SKM-1 (cell line): ENCODE measurements around the gene NKD2.

Experiments used
- DNase-seq: peaks from one replicate; lab custom pipeline; 2025; ENCODE audit not compliant: unreplicated experiment; lab: John Stamatoyannopoulos, UW

The NKD2 gene

DNA sequence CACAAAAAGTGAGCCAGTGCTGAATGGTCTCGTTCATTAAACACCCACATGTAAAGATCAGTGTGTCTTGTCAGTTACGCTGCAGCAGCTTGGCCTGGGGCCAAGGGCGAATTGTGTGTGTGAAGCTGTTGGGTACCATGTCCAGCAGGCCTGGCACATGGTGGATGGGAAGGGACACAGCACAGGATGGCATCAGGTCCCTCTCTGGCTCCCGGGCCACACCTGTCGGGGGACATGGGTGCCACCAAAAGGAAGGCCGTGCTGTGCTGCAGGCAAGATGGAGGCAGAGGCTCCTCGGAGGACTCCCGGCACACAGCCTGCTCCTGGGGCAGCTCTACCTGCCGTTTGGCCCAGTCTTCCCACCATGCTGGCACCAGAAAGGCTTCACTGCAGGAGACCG is 32.0 kb downstream of the NKD2 start:
- DNase-seq = no peak

DNA sequence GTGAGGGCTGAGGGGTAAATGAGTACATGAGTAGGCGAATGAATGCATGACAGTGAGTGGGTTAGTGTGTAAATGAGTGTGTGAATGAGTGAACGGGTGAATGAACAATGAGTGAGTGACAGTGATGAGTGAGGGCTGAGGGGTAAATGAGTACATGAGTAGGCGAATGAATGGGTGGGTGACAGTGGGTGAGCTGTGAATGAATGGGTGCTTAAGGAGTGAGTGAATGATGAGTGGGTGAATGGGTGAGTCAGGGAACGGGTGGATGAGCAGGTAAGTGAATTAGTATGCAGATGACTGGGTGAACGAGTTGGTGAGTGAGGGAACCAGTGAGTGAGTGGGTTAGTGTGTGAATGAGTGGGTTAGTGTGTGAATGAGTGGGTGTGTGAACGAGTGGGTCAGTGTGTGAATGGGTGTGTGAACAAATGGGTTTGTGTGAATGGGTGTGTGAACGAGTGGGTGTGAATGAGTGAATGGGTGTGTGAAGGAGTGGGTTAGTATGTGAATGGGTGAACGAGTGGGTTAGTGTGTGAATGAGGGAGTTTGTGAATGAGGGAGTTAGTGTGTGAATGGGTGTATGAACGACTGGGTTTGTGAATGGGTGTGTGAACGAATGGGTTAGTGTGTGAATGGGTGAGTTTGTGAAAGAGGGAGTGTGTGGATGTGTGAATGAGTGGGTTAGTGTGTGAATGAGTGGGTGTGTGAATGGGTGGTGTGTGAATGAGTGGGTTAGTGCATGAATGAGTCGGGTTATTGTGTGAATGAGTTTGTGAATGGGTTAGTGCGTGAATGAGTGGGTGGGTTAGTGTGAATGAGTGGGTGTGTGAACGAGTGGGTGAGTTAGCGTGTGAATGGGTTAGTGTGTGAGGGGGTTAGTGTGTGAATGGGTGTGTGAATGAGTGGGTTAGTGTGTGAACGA is 32.9 kb downstream of the NKD2 start:
- DNase-seq = no peak

DNA sequence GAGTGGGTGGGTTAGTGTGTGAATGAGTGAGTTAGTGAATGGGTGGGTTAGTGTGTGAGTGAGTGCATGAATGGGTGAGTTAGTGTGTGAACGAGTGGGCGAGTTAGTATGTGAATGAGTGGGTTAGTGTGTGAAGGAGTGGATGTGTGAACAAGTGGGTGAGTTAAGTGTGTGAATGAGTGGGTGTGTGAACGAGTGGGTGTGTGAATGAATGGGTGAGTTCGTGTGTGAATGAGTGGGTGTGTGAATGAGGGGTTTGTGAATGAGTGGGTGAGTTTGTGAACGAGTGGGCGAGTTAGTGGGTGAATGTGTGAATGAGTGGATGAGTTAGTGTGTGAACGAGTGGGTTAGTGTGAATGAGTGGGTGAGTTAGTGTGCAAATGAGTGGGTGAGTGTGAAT is 34.0 kb downstream of the NKD2 start:
- DNase-seq = no peak

- DNase-seq = no peak
Measured at GRCh38 chr5:1043327-1043726, 34.7 kb downstream of the NKD2 start.

- DNase-seq = no peak
Measured at GRCh38 chr5:1044117-1044516, 35.5 kb downstream of the NKD2 start.

DNA sequence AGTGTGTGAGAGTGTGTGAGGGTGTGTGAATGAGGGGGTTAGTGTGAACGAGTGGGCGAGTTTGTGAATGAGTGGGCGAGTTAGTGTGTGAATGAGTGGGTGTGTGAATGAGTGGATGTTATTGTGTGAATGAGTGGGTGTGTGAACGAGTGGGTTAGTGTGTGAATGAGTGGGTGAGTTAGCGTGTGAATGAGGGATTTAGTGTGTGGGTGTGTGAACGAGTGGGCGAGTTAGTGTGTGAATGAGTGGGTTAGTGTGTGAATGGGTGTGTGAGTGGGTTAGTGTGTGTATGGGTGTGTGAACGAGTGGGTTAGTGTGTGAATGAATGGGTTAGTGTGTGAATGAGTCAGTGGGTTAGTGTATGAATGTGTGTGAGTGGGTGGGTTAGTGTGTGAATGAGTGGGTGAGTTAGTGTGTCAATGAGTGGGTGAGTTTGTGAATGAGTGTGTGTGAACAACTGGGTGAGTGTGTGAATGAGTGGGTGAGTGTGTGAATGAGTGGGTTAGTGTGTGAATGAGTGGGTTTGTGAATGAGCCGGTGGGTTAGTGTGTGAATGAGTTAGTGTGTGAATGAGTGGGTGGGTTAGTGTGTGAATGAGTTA is 37.5 kb downstream of the NKD2 start:
- DNase-seq = no peak

DNA sequence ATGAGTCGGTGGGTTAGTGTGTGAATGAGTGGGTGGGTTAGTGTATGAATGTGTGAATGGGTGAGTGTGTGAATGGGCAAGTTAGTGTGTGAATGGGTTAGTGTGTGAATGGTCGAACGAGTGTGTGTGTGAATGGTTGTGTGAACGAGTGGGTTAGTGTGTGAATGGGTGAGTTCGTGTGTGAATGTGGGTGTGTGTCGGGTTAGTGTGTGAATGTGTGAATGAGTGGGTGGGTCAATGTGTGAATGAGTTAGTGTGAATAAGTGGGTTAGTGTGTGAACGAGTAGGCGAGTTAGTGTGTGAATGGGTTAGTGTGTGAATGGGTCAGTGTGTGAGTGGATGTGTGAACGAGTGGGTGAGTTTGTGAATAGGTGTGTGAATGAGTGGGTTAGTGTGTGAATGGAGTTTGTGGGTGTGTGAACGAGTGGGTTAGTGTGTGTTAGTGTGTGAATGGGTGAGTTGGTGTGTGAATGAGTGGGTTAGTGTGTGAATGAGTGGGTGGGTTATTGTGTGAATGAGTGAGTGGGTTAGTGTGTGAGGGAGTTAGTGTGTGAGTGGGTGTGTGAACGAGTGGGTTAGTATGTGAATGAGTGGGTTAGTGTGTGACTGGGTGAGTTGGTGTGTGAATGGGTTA is 38.8 kb downstream of the NKD2 start:
- no peak for DNase-seq

DNA sequence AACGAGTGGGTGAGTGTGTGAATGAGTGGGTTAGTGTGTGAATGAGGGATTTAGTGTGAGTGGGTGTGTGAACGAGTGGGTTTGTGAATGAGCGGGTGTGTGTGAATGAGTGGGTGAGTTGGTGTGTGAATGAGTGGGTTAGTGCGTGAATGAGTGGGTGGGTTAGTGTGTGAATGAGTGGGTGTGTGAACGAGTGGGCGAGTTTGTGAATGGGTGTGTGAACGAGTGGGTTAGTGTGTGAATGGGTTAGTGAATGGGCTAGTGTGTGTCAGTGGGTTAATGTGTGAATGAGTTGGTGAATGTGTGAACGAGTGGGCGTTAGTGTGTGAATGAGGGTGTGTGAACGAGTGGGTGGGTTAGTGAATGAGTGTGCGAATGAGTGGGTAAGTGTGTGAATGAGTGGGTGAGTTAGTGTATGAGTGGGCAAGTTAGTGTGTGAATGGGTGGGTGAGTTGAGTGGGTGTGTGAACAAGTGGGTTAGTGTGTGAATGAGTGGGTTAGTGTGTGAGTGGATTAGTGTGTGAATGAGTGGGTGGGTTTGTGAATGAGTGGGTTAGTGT is 39.6 kb downstream of the NKD2 start:
- DNase-seq = no peak

- no peak for DNase-seq
Measured at GRCh38 chr5:1048861-1049838, 40.5 kb downstream of the NKD2 start.

GRCh38 chr5:1050423-1051365 is 42.1 kb downstream of the NKD2 start:
- no peak for DNase-seq

GRCh38 chr5:1051366-1051720 is 42.7 kb downstream of the NKD2 start:
- DNase-seq = no peak

- DNase-seq = no peak
Measured at GRCh38 chr5:1052076-1052475, 43.5 kb downstream of the NKD2 start.

DNA sequence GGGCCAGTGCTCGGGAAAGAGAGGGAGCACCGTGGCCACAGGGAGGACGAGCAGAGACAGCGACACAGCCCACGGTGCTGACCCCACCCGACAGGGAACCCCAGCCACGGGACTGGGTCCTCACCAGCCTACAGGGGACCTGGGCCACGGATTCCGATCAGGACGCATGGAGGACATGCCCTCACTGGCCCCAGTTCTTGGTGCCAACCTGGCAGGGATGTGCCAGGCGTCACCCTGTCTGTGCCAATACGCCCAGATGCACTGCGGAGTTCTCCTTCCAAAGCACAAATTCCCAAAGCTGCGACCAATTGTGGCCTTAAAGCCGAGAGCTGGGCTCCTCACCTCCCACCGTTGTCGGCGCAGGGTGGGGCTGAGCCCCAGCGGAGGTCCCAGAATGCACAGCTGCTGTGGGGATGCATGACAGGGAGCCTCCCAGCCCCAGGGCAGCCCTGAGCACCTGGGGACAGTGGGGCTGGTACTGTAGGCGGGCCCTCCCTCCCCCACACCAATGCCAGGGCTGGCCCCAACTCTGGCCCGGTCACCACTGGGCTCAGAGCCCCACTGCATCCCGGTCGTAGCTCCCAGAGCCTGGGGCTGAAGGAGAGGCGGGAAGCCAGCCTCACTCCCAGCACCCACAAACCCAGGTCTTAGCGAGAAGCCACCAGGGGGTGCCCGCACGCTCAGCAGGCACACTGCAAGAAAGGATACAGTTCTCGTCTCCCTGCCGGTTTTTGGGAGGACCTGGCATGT is 44.2 kb downstream of the NKD2 start:
- no peak for DNase-seq

DNA sequence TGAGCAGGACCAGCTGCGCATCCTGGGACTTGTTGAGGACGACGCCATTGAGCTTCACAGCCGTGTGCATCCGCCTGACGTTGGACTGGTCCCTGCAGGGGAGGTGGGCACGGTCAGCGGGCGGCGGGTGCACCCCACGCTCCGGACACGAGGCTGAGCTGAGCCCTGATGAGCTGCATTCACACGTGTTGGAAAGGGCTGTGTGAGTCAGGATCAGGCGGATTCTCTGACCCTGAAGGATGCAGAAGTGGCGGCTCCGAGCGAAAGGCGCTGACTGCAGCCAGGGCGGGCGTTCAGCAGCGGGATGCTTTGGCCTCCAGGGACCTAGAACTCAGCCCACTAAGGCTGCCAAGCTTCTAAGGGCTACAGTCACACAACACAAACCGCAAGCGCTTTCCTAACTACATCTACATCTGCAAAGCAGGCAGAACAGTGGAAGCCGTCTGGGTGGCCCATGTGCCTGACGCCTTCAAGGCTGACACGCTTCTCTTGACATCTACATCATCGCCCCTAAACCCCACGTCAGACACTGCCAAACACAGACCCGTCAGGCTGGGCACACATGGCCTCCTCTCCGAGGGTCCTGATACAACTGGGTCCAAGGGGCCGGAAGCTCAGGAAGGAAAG is 44.9 kb downstream of the NKD2 start:
- no peak for DNase-seq

DNA sequence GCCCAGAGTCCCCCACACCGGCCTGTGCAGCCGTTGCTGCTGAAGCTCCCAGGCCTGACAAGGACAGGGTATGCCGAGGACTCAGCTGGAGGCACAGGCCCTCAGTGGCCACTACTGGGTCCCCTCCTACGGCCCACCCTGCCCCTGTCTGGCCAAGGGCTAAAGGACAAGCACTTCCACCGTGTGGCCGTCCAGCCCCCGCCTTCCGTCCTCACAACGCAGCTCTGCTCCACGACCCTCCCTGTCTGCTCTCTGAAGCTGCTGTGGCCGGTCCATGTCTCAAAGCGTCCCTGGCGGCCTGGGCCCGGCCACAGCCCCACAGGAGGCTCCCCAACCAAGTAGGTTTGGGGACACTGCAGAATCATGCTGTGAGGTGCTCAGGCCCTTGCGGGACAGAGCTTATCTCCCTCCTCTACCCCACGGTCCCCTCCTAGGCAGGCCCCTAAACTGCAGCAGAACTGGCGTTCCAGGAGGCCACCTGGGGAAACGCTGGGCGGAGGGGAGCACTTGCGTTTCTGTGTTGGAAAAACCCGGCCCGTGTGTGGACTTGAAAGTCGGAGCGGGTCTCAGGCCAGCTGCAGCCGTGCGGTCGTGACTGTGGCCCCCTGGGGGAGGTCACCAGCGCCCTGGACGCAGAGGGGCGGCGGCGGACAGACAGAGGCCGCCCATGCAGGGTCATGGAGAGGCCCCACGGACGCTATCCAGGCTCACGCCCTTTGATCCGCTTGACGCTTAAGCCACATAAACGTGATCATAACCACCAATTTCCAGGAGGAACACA is 45.6 kb downstream of the NKD2 start:
- no peak for DNase-seq

DNA sequence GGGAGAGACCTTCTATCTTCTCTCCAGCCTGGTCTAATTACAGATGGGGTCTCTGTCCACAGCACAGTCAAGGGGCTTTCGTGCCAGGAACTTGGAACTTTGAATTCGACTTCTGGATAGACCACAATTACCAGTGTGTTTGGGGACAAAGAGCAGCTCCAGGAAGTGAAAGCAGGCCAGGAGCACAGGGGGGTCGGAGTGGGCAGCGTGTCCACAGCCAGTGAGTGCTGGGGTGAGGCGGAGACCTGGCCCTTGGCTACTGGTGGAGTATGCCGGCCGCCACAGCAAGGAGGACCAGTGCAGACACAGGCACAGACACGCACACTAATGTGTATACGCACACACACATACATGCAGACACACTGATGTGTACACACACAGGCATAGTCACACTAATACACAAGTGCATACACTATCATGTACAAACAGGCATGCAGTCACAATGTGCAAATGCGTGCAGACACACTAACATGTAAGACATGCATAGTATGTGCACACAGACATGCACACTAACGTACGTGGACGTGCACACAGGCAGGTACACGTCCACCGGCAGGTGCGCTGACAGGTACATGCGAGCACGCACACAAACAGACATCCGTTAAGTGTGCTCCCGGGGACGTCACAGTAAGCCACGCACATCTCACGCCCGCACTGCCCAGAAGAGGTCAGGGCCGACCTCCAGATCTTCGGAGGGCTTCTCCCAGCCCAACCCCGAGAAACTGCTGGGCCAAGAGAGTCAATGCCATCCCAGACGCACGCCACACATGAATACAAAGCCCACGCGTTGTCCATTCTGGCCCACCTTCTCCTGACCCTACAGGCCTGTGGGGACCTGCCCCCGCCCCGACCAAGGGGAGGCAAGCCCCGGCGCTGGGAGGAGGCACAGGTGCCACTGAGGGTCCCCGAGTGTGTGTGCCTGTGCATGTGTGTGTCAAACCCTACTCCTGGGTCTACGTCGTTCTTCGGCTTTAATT is 46.5 kb downstream of the NKD2 start:
- no peak for DNase-seq
